Cortex of kidney (tissue), 1 donor: ENCODE data around the gene GALNT17.
"Not testable (repeated sequence)": the region's sequence is repeated elsewhere in the genome, so short reads cannot be mapped to it uniquely, and the experiment has no call there.

ENCODE experiments used
- DNase-seq: peaks from one replicate; lab custom pipeline; 2025; lab: John Stamatoyannopoulos, UW

GALNT17 gene

DNA sequence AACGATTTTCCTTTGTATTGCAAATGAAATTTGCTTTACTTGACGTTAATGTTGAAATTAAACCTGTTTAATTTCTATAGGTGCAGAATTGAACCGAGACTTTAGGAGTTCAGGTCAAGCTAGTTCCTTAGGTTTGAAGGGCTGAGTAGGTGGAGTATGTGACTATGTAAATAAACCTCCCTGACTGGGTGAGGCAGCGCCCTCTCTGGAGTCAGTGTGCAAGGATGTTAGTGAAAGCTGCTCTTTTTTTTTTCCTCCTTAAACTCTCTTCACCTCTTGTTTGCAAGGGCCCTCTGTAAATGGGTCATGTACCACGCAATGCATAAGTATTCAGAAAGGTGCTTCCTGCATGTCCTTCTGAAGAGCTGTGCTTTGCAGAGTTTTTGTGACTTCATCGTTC is 33.8 kb downstream of the GALNT17 start:
- DNase-seq = no peak

DNA sequence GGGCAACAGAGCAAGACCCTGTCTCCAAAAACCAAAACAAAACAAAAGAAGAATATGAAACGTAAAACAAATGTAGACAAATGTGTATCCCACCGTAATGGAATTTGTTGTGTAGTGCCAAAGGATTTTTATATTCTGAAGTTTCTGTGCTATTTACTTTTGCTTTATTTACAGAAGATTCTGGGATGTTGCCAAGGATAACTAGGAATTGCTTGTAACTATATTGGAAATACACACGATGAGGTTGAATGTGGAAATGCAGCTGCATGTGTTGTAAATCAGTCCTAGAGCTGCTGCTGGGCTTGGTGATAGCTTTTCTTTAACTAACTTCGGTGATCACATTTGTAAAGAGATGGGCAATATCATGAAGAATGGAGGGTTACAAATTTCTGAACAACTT is 39.5 kb downstream of the GALNT17 start:
- DNase-seq = no peak

DNA sequence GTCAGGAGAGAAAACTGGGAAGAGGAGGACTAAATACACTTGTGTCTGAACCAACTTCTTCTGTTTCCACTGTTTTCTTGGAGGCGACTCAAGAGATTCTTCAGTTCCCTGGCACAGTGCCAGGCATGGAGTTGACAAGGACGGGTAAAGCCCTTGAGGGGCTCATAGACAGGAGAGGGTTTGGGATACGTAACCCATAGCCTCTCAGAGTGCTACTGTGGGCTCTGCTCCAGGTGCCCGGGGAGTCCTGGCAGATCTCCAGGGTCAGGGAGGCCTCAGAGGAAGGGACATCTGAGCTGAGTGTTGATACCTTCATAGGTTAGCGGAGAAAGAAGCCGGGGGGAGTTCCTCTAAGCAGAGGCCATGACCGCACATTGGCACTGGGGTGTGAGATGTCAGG is 42.0 kb downstream of the GALNT17 start:
- no peak for DNase-seq

DNA sequence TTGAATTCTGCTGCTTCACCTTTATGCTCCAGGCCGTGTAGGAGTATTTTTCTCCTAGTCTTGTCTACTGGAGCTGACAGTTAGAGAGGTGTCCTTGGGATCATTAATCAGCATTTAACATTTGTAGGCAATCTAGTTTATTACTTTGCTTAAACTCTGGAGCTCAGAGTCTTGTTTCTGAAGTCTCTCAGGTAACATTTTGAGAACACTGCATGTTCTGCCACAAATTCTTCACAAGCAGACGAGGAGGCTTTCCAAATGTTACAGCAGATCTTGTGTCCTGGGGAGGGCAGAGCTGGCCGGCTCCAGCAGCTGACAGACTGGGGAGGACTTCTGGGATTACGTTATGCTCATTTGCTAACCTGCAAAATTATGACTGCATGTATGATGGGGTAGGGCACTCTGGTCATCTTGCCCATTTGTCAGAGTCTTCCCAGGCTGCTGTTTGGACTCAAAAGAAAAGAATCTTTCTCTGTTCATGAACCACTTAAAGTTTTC is 50.5 kb downstream of the GALNT17 start:
- DNase-seq = no peak

DNA sequence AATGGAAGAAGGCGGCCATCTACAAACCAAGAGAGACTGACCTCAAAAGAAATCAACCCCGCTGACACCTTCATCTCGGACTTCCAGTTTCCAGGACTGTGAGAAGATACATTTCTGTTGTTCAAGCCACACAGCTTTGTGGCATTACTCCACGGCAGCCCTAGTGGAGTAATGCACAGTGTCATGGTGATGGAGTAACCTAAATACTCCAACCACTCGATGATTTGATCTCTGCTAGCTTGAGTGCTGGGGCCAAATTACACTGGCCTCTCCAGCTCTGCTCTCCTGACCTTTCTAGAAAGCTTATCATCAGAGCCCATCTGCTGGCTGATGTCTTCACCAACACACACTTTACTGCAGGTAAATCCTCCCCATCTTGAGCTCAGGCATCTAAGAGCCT is 52.2 kb downstream of the GALNT17 start:
- no peak for DNase-seq

DNA sequence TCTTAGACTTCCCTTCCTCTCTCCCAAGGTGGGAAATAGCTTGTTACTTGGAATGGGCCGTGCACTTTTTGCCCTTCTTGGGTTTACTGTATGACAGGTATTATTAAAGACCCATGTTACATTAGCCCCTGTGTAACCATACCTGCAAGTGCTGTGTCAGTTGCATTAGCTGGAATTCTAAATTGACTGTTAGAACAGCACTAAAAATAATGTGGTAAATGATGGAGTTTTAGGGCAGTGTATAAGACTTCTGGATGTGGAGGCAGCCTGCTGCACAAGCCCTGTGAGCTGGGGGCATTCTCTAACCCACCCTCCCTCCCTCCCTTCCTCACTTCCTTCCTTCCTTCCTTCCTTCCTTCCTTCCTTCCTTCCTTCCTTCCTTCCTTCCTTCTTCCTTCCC is 52.7 kb downstream of the GALNT17 start:
- no peak for DNase-seq

DNA sequence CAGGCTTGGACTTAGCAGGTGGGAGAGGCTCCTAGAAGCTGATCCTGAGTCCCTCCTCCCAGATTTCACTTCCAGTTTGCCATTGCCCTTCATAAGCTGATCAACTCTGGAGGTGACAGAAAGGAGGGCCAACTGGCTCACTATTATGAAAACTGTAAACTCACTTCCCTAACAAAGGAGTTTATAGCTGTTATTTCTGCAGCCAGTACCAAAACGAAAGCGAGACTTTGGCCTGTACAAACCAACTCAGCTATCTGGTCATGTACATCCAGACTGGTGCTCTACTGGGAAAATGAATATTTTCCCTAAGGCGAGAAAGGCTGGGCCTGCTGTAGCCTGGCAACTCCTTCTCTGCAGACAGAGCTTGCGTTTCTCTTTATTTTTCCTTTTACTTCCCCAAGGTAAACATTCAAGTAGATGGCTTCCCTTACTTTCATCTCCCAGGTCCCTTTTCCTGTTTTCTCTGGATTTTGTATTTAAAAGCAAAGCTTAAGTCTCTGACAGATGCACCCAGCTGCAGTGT is 54.7 kb downstream of the GALNT17 start:
- DNase-seq = no peak

DNA sequence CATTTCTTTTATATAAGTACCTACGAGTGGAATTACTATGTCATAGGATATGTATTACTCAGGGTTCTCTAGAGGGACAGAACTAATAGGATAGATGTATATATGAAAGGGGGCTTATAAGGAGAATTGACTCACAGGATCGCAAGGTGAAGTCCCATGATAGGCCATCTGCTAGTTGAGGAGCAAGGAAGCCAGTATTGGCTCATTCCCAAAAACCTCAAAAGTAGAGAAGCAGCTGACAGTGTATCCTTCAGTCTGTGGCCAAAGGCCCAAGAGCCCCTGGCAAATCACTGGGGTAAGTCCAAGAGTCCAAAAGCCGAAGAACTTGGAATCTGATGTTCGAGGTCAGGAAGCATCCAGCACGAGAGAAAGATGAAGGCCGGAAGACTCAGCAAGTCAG is 59.8 kb downstream of the GALNT17 start:
- DNase-seq = no peak

DNA sequence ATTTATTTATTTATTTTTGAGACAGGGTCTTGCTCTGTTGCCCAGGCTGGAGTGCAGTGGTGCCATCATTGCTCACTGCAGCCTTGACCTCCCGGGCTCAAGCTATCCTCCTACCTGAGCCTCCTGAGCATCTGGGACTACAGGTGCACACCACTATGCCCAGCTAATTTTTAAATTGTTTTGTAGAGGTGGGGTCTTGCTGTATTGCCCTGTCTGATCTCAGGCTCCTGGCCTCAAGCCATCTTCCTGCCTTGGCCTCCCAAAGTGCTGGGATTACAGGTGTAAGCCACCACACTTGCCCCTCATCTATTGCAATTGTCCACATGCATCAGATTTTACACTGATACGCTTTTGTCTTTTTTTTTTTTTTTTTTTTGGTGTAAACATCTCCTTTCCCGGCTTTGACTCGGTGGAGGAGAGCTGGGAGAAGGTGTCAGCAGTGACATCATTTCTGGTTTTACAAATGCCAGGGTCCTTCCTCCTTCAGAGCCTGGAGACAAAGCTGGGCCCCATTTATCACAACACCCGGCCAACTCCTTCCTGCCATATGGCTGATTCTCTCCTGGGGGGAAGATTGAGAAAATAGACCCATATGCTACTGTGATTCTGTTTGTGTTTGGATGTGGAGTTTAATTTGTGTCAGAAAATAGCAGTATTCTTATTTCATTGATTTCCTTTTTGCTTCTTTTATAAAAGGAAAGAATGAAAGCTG is 61.3 kb downstream of the GALNT17 start:
- no peak for DNase-seq

DNA sequence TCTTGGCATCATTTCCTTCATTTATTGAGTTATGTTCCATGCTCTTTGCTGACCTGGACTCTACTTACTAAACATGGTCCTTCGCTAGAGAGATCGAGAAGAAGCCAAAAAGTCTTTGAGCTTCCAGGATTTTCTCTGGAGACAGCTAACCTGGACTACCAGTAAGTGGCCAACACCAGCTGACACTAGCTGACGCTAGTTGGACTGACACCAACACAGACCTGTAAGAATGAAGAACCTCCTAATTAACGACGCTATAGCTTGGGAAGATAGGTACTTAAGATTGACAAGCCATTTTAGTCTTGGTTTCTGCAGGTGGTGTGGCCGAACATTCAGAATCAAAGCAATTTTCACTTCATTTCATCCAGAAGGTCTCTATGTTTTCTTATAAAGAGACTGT is 66.4 kb downstream of the GALNT17 start:
- no peak for DNase-seq

DNA sequence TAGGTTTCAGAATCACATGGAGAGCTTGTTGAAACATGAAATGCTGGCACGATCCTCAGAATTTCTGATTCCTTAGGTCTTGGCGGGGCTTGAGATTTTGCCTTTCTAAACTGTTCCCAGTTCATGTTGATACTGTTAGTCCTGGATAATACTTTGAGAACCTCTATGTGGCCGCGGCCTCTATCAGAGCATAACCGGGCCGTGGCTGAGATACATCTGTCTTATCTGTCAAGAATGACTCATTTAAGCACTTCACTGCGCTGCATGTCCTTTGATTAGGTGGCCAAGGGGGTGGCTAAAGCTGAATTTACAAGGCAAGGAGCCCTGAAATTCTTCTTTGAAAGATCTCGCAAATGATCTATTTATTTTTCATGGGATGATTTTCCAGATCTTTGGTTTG is 66.9 kb downstream of the GALNT17 start:
- no peak for DNase-seq

DNA sequence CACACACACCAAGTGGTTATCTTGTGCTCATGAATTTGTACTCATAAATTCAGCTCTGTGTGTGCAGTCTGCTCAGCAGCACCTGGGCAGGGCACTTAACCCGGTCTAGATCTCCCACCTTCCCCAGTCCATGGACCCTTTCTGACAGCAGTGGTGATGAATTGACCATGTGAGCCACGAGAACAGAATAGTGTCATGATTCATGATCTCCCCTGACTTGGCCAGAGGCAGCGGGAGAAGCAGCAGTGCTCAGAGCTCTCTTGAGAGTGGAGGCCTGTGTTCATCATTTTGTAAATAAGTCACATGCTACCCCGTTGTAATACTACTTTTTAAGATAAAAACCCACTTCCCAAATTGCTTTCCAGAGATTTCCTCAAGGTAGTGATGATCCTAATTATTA is 74.2 kb downstream of the GALNT17 start:
- DNase-seq = no peak

DNA sequence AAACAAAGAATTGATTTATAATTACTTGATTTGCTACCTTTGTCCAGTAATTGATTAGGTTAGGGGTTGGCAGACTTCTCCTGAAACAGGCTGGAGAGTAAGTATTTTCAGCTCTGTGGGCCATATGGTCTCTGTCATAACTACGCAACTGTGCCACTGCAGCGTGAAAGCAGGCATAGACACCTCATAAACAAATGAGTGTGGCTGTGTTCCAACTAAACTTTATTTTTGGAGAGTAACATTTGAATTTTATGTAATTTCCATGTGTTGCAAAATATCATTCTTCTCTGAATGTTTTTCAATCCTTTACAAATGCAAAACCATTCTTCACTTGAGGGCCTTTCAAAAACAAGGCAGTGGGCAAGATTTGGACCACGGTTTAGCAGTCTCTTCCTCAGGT is 76.9 kb downstream of the GALNT17 start:
- DNase-seq = no peak

DNA sequence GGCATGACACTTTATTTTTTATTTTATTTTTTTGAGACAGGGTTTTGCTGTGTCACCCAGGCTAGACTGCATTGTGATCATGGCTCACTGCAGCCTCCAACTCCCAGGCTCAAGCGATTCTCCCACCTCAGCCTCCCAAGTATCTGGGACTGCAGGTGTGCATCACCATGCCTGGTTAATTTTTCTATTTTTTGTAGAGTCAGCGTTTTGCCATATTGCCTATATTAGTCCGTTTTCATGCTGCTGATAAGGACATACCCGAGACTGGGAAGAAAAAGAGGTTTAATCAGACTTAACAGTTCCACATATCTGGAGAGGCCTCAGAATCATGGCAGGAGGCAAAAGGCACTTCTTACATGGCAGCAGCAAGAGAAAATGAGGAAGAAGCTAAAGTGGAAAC is 77.5 kb downstream of the GALNT17 start:
- DNase-seq = not testable (repeated sequence)

DNA sequence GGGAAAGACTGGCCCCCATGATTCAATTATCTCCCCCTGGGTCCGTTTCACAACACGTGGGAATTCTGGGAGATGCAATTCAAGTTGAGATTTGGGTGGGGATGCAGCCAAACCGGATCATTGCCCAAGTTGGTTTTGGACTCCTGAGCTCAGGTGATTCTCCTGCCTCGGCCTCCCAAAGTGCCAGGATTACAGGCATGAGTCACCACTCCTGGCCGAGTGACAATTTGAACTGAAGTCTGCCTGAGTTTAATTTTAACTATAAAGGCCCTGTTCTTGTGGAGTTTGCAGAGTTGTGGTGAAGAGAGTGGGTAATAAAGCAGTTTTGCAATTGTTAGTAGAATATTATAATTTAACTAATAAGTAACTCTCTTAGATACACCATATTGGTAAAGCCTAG is 78.3 kb downstream of the GALNT17 start:
- DNase-seq = no peak

DNA sequence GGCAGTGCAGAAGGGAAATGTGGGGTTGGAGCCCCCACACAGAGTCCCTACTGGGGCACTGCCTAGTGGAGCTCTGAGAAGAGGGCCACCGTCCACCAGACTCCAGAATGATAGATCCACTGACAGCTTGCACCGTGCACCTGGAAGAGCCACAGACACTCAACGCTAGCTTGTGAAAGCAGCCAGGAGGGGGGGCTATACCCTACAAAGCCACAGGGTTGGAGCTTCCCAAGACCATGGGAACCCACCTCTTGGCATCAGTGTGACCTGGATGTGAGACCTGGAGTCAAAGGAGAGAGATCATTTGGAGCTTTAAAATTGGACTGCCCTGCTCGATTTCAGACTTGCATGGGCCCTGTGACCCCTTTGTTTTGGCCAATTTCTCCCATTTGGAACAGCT is 80.5 kb downstream of the GALNT17 start:
- DNase-seq = not testable (repeated sequence)

DNA sequence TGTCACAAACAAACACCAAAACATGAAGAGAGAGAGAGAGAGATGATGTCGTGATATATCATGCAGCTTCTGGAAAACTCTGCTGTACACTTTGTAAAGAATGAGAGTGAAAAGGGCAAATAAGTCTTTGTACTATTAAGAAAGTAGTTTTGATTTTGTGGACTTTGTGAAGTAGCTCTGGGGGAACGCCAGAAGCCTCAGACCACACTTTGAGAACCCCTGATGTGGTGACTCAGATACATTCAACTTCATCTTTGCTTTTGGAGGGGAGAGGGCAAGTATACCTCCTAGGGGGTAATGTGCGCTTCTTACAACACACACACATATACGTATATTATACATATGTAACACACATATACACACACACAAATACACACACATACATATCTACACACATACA is 84.3 kb downstream of the GALNT17 start:
- DNase-seq = no peak

DNA sequence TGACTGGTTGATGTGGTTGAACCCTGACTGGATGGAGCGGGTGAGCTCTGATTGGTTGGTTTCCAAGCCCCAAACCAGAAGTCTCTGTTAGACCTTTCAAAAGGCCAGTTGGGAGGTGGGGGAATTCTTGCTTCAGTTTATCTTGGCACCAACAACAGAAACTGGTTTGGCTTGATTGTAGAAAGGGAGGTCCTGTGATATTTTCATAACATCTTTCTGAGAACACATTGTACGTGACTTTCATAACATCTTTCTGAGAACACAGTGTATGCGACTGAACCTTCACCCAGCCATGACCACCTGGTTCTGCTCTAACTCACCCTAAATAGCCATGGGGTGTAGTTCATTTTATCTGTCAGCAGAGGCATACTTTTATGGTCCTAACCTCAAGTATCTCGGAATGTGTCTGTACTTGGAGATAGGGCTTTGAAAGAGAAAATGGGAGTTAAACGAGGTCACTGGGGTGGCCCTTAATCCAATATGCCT is 88.3 kb downstream of the GALNT17 start:
- no peak for DNase-seq

DNA sequence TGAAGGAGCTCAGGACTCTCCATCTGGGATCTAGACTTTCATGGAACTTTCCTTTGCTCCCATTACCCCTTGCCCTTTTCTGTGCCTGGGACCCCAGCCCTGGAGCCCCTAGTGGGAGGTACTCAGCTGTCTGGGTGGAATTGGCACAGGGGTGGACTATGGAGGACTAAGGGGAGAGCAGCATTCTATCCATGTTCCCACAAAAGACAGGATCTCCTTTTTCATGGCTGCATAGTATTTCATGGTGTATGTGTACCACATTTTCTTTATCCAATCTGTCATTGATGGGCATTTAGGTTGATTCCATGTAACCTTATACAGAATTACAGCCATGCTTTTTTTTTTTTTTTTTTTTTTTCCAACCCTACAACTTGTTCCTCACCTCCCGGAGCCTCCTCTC is 89.1 kb downstream of the GALNT17 start:
- DNase-seq = no peak

DNA sequence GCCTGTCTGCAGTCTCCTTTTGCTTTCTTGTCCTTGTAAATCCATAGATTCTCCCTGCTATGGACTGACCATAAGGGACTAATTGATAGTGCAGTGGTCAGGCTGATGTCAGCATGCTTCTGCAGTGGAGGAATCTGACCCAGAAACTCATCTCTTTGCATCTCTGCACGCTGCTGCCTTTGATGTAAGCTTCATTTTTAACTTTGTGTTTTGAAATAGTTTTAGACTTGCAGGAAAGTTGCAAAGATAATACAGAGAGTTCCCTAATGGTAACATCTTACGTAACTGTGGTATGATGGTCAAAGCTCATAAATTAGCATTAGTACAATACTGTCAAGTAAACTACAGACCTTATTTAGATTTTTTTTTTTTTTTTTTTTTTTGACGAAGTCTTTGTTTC is 89.6 kb downstream of the GALNT17 start:
- no peak for DNase-seq

DNA sequence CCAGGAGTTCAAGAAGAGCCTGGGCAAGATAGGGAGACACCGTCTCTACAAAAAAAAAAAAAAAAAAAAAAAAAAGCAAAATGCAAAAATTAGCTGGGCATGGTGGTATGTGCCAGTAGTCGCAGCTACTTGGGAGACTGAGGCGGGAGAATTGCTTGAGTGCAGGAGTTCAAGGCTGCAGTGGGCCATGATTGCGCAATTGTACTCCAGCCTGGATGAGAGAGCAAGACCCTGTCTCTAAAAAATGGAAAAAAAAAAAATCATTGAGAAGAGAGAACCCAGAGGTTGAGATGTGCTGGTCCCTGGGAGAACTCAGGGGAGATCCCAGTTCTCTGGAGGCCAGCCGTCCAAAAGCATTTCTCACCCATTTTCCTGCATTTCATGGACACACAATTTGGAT is 95.2 kb downstream of the GALNT17 start:
- no peak for DNase-seq

DNA sequence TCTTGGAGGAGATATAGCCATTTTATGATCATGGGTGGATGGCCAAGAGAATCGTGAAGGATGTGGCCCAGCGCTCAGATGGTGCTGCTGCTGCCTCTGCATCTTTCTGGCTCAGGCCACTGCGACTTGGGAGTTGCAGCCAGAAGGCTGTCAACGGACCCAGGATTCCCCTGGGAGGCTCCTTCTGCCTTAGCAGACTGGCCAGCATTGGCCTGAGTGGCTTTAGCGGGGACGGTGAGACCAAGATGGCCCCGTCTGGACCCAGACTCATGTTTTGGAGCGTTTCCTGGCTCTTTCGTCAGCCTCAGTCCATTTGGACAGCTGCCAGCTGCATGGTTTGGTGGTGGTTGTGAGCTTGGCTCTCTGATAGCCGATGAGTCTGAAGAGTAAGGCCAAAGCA is 97.2 kb downstream of the GALNT17 start:
- no peak for DNase-seq

DNA sequence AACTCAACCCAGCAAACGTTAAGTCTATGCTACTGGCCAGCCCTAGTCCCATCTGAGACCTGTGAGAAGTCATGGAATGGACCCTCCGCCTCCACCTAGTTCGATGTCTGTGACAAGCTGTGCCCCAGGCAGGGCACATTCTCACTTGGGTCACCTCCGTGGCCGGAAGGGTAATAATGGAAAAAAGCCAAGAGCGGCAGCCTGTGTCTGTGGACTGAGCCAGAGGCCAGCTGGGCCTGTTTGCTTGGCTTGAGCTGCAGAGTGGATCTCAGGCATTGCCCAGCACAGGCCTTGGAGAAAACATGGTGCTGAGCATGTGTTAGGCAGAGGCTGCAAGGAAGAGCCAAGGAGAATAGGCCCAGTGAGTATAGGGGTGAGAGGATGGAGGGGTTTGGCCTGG is 97.8 kb downstream of the GALNT17 start:
- no peak for DNase-seq

DNA sequence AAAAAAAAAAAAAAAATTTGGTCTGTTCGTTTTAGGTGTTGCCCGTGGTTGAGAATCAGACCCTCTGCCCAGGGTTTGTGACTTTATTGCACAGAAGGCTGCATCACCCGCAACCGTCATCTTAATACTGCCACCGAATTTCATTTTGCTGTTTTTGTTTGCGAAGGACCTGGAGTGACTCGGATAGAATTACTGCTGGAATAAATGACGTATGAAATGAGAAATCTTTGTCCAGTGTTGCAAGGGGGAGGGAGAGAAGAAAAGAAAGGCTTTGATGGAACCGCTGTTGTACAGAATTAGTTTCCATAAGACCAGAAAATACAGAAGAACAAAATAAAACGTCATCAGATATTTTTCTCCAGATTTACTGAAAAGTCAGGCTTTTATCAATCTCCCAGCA is 103.3 kb downstream of the GALNT17 start:
- no peak for DNase-seq
